T47D (cell line): ENCODE measurements around the gene PRSS53.
A peak's percentile ranks its signal among the peaks of the same experiment; 100 is the strongest.
"Not testable (repeated sequence)": the region's sequence is repeated elsewhere in the genome, so short reads cannot be mapped to it uniquely, and the experiment has no call there.

ENCODE experiments used
- DNase-seq, 2 experiments: peaks; one replicate each; pipeline versions ENCODE4 v3.0.0 to v3.0.0-alpha.2; 2011 to 2012; ENCODE audit warnings: low read depth in 1 of 2, low spot score in 1 of 2
- JUND ChIP-seq: IDR thresholded peaks from 2 replicates; pipeline ENCODE4 v1.6.1; 2012; ENCODE audit warnings: low read depth
- in situ Hi-C: cut with HindIII; loops from 2 replicates; pipeline ENCODE4 v1.10.0; 2016; ENCODE audit warnings: low sequenced_read_pairs, low pct_unique_long_range_greater_than_20kb

Gene PRSS53

GRCh38 chr16:31112711-31113110, 24.0 kb upstream of the PRSS53 start:
- no peak for TF ChIP-seq JUND
- in situ Hi-C loops = no loop called here
- no peak for DNase-seq

DNA sequence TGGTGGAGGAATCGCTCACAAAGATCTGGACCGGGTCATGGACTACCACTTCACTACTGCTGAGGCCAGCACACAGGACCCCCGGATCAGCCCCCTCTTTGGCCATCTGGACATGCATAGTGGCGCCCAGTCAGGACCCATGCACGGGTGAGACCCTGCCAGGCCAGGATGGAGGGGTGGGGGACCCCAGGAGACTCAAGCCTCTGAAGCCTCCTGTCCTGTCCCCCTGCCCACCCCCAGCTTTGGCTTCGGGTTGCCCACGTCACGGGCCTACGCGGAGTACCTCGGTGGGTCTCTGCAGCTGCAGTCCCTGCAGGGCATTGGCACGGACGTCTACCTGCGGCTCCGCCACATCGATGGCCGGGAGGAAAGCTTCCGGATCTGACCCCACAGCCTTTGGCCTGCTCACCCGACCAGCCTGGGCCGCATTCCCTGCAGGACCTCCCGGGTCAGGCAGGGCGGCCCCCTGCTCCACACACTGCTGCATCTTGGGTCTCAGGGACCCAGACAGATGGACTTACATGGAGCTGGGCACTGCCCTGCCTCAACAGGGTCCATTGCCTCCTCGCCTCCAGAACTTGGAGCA, 23.2 kb upstream of the PRSS53 start:
- in situ Hi-C loops = no loop called here
- DNase-seq = no peak
- TF ChIP-seq JUND = no peak

- in situ Hi-C loops = no loop called here
- DNase-seq = no peak
- no peak for TF ChIP-seq JUND
Observed at GRCh38 chr16:31110106-31111034, 21.6 kb upstream of the PRSS53 start.

DNA sequence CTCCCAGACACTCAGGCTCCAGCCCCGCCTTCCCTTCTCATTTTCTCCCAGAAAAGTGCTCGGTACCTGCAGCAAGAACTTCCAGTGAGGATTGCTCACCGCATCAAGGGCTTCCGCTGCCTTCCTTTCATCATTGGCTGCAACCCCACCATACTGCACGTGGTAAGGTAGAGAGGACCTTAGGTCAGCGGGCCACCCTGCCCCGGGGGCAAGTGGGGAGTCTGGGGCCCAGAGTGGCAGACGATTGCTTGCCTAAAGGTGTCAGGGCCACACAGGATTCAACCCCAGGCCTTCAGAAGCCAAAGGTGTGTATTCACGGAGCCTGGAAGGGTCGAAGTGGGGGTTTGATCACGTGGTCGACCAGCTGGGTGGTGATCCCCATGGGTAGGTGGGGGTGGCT, 20.9 kb upstream of the PRSS53 start:
- in situ Hi-C loops = no loop called here
- DNase-seq = no peak
- TF ChIP-seq JUND = no peak

DNA sequence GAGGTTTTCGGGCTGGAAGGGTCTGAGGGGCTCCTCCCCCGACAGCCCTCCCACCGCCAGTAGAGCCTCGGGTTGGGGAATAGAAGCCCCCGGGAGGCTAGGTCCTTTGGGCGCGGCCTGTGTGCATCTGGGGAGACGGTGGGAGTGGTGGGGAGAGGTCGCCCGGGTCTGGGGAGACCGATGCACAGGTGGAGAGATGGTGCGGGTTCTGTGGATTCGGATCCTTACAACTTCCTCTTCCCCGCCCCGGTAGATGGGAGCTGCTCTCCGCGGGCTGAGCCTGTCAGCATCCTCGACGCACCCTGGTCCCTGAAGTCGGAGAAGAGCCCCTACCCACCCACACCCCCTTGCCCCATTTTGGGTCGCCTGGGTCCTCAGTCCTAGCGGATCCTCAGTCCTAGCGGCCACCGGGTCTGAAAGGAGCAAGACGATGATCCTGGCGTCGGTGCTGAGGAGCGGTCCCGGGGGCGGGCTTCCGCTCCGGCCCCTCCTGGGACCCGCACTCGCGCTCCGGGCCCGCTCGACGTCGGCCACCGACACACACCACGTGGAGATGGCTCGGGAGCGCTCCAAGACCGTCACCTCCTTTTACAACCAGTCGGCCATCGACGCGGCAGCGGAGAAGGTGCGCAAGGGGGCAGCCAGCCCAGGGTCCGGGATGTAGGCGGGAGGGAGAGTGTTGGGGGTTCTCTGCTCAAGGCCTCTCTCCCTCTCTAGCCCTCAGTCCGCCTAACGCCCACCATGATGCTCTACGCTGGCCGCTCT, 20.2 kb upstream of the PRSS53 start:
- DNase-seq = no peak
- in situ Hi-C loops = no loop called here
- TF ChIP-seq JUND = no peak

- TF ChIP-seq JUND = no peak
- in situ Hi-C loops = no loop called here
- DNase-seq = peak; percentile 71 to 86
Observed at GRCh38 chr16:31108035-31108793, 19.5 kb upstream of the PRSS53 start, which contains the start of gene BCKDK. TSS of gene BCKDK (plus strand) at chr16:31108386. CDS start at chr16:31109224, 838 bp downstream.

DNA sequence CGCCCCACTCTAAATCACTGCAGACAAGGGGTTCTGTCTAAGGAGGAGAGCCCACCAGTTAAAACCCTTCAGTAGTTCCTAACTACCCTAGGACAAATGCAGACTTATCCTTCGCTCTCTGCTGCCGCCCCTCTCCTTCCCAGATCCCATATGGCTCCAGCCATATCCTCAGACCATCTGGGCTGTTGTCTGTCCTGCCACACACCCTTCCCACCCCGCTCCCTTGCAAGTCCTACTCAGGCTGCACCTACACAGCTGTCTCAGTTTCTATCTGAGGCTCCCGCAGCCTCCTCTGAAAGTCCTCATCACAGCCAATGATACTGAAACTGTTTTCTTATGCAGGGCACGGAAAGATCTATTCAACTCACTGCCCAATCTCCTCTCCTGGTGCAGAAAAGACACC, 18.7 kb upstream of the PRSS53 start:
- DNase-seq = no peak
- in situ Hi-C loops = no loop called here
- no peak for TF ChIP-seq JUND

- DNase-seq = no peak
- no peak for TF ChIP-seq JUND
- in situ Hi-C loops = no loop called here
Observed at GRCh38 chr16:31106509-31107464, 18.0 kb upstream of the PRSS53 start.

GRCh38 chr16:31105677-31106213, 17.0 kb upstream of the PRSS53 start:
- in situ Hi-C loops = no loop called here
- peak in 1 of 2 experiments; percentile 76 for DNase-seq
- TF ChIP-seq JUND = no peak

DNA sequence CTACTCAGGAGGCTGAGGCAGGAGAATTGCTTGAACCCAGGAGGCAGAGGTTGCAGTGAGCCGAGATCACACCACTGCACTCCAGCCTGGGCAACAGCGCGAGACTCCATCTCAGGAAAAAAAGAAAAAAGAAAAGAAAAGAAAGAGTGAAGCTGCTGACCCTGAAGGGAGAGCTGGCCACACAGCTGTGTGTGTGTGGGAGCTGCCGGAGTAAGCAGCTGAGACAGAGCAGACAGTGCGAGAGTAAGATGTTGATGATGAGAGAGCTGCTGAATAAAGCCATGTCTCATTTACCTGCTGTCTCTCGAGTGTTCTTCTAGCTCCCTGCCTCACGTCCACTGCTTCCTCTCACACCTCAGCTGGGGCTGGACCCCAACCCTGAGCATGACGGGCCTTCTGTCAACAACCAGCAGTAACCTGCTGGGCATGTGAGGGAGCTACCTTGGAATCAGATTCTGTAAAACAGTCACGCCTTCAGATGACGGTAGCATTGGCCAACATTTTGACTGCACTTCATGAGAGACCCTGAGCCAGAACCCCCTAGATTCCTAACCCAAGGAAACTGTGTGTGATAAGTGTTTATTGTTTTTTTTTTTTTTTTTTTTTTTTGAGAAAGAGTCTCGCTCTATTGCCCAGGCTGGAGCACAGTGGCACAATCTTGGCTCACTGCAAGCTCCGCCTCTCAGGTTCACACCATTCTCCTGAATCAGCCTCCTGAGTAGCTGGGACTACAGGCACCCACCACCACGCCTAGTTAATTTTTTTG, 12.3 kb upstream of the PRSS53 start:
- in situ Hi-C loops, DNase-seq: not testable (repeated sequence)
